ENCODE measurements around the gene PPP1CB.

PPP1CB gene

GRCh38 chr2:28745876-28746275, 5.8 kb upstream of the PPP1CB start:
- Histone ChIP-seq H3K9me3 (ENCODE audit: control insufficient read depth in 1 of 2, low read length in 2 of 2) (no peaks in the 10 kb centered on the region), H3K4me3 (ENCODE audit: low read depth in 1 of 2, low read length in 2 of 2) (no peak overlapping the region), H3K36me3 (ENCODE audit: control insufficient read depth in 1 of 2, insufficient read depth in 2 of 2, low read length in 2 of 2) (no peaks in the 10 kb centered on the region), H3K4me1 (ENCODE audit: control insufficient read depth in 1 of 2, insufficient read depth in 2 of 2, low read length in 2 of 2) (peaks cover 6 to 9% of the 10 kb centered on the region in 2 donors), H3K27me3 (ENCODE audit: low read depth, low read length) (no peaks in the 10 kb centered on the region), H3K27ac (ENCODE audit: low read length) (no peak overlapping the region)

GRCh38 chr2:28746429-28747111, 5.1 kb upstream of the PPP1CB start:
- H3K9me3 ChIP-seq (ENCODE audit: control insufficient read depth in 1 of 2, low read length in 2 of 2), result no peaks in the 10 kb centered on the region
- H3K4me1 ChIP-seq (ENCODE audit: control insufficient read depth in 1 of 2, insufficient read depth in 2 of 2, low read length in 2 of 2), result peaks cover 6 to 10% of the 10 kb centered on the region in 2 donors
- H3K27me3 ChIP-seq (ENCODE audit: low read depth, low read length), result no peaks in the 10 kb centered on the region
- H3K27ac ChIP-seq (ENCODE audit: low read length), result no peak overlapping the region
- H3K4me3 ChIP-seq (ENCODE audit: low read depth in 1 of 2, low read length in 2 of 2), result no peak overlapping the region
- H3K36me3 ChIP-seq (ENCODE audit: control insufficient read depth in 1 of 2, insufficient read depth in 2 of 2, low read length in 2 of 2), result no peaks in the 10 kb centered on the region

DNA sequence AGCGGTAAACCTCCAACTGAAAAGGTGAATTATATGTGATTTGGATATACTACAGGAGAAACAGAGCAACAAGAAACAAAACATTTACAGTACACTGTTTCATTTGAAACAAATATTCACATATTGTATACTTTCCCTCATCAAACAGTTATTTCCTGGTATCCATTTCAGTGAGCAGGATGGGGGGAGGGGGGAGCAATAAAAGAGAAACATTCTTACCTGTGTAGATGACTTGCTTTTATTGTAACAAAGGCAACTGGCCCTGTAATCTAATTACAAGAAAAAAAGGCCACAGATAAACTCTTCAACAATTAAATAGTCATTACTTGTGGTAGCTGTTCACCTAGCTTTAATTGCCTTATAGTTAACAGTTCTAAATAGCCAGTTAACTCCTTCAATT, 3.9 kb upstream of the PPP1CB start:
- H3K9me3 ChIP-seq (ENCODE audit: control insufficient read depth in 1 of 2, low read length in 2 of 2), result no peaks in the 10 kb centered on the region
- peaks cover 0 to 10% of the 10 kb centered on the region in 2 donors for H3K36me3 ChIP-seq (ENCODE audit: control insufficient read depth in 1 of 2, insufficient read depth in 2 of 2, low read length in 2 of 2)
- no peaks in the 10 kb centered on the region for H3K27me3 ChIP-seq (ENCODE audit: low read depth, low read length)
- no peak overlapping the region for H3K27ac ChIP-seq (ENCODE audit: low read length)
- peaks cover 6 to 10% of the 10 kb centered on the region in 2 donors for H3K4me1 ChIP-seq (ENCODE audit: control insufficient read depth in 1 of 2, insufficient read depth in 2 of 2, low read length in 2 of 2)
- H3K4me3 ChIP-seq (ENCODE audit: low read depth in 1 of 2, low read length in 2 of 2), result no peak overlapping the region

GRCh38 chr2:28748176-28748575, 3.5 kb upstream of the PPP1CB start:
- no peak overlapping the region for H3K4me3 ChIP-seq (ENCODE audit: low read depth in 1 of 2, low read length in 2 of 2)
- H3K27me3 ChIP-seq (ENCODE audit: low read depth, low read length), result no peaks in the 10 kb centered on the region
- no peaks in the 10 kb centered on the region for H3K9me3 ChIP-seq (ENCODE audit: control insufficient read depth in 1 of 2, low read length in 2 of 2)
- no peak overlapping the region for H3K27ac ChIP-seq (ENCODE audit: low read length)
- H3K36me3 ChIP-seq (ENCODE audit: control insufficient read depth in 1 of 2, insufficient read depth in 2 of 2, low read length in 2 of 2), result peaks cover 0 to 14% of the 10 kb centered on the region in 2 donors
- peaks cover 6 to 10% of the 10 kb centered on the region in 2 donors for H3K4me1 ChIP-seq (ENCODE audit: control insufficient read depth in 1 of 2, insufficient read depth in 2 of 2, low read length in 2 of 2)

- Histone ChIP-seq H3K27me3 (ENCODE audit: low read depth, low read length) (no peaks in the 10 kb centered on the region), H3K4me1 (ENCODE audit: control insufficient read depth in 1 of 2, insufficient read depth in 2 of 2, low read length in 2 of 2) (peaks cover 6 to 10% of the 10 kb centered on the region in 2 donors), H3K36me3 (ENCODE audit: control insufficient read depth in 1 of 2, insufficient read depth in 2 of 2, low read length in 2 of 2) (peaks cover 0 to 14% of the 10 kb centered on the region in 2 donors), H3K27ac (ENCODE audit: low read length) (no peak overlapping the region), H3K4me3 (ENCODE audit: low read depth in 1 of 2, low read length in 2 of 2) (no peak overlapping the region), H3K9me3 (ENCODE audit: control insufficient read depth in 1 of 2, low read length in 2 of 2) (no peaks in the 10 kb centered on the region)
Measured at GRCh38 chr2:28748941-28749340, 2.7 kb upstream of the PPP1CB start.

GRCh38 chr2:28749526-28749925, 2.1 kb upstream of the PPP1CB start:
- no peaks in the 10 kb centered on the region for H3K27me3 ChIP-seq (ENCODE audit: low read depth, low read length)

DNA sequence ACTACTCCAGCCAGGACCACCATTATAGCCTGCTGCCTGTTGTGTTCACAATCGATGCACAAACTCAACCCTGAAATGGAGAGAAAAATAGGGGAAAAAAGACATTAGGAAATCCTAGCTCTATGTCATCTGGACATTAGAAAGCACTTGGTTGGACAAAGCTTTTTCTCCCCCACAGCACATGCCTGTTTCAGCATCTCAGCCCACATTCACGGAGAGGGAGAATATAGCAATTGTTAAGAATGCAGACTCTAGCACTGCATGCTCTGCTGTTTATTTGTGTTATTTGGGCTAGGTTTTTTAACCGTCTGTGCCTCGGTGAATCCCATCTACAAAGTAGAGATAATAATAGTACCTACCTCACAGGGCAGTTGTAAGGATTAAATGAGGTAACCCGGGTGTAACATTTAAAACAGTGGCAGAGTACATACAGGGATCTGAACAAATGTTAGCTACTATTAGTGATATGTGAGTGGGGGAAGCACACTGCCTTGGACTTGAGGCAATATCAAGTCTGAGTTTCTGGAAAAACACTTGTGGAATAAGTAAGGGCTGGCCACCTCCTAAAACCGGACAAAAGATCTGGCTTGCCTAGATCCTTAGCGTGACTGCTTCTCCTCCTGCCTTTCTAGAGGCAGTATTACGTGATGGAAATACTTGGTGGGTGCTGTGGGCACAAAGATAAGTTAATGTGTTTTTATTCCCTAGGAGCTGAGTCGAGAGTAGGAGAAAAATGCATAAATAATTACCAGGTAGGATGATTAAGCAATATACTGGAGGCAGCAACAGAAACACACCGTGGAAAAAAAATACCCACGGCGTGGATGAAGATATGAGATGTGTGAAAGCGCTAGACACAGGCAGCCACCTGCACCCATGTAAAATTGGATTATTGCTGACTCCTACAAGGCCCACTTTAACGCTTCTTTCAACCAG, 1.0 kb upstream of the PPP1CB start:
- Histone ChIP-seq H3K4me1 (ENCODE audit: control insufficient read depth in 1 of 2, insufficient read depth in 2 of 2, low read length in 2 of 2) (peaks cover 14 to 19% of the 10 kb centered on the region in 2 donors), H3K27me3 (ENCODE audit: low read depth, low read length) (no peaks in the 10 kb centered on the region), H3K4me3 (ENCODE audit: low read depth in 1 of 2, low read length in 2 of 2) (peak overlapping the region; percentile 75 to 90), H3K27ac (ENCODE audit: low read length) (peak overlapping the region; percentile 97), H3K9me3 (ENCODE audit: control insufficient read depth in 1 of 2, low read length in 2 of 2) (no peaks in the 10 kb centered on the region), H3K36me3 (ENCODE audit: control insufficient read depth in 1 of 2, insufficient read depth in 2 of 2, low read length in 2 of 2) (peaks cover 0 to 14% of the 10 kb centered on the region in 2 donors)

More at GRCh38 chr2:28749526-28749925, 2.1 kb upstream of the PPP1CB start:
- H3K27ac ChIP-seq (ENCODE audit: low read length), result peak overlapping the region; percentile 97
- no peaks in the 10 kb centered on the region for H3K9me3 ChIP-seq (ENCODE audit: control insufficient read depth in 1 of 2, low read length in 2 of 2)
- H3K36me3 ChIP-seq (ENCODE audit: control insufficient read depth in 1 of 2, insufficient read depth in 2 of 2, low read length in 2 of 2), result peaks cover 0 to 14% of the 10 kb centered on the region in 2 donors
- peaks cover 8 to 10% of the 10 kb centered on the region in 2 donors for H3K4me1 ChIP-seq (ENCODE audit: control insufficient read depth in 1 of 2, insufficient read depth in 2 of 2, low read length in 2 of 2)
- H3K4me3 ChIP-seq (ENCODE audit: low read depth in 1 of 2, low read length in 2 of 2), result no peak overlapping the region

- Histone ChIP-seq H3K4me1 (ENCODE audit: control insufficient read depth in 1 of 2, insufficient read depth in 2 of 2, low read length in 2 of 2) (peaks cover 29 to 32% of the 10 kb centered on the region in 2 donors), H3K27me3 (ENCODE audit: low read depth, low read length) (no peaks in the 10 kb centered on the region), H3K9me3 (ENCODE audit: control insufficient read depth in 1 of 2, low read length in 2 of 2) (no peaks in the 10 kb centered on the region), H3K4me3 (ENCODE audit: low read depth in 1 of 2, low read length in 2 of 2) (peak overlapping the region; percentile 90 to 98), H3K27ac (ENCODE audit: low read length) (peak overlapping the region; percentile 99), H3K36me3 (ENCODE audit: control insufficient read depth in 1 of 2, insufficient read depth in 2 of 2, low read length in 2 of 2) (peaks cover 0 to 14% of the 10 kb centered on the region in 2 donors)
Measured at GRCh38 chr2:28751956-28752630, 463 bp downstream of the PPP1CB start.

DNA sequence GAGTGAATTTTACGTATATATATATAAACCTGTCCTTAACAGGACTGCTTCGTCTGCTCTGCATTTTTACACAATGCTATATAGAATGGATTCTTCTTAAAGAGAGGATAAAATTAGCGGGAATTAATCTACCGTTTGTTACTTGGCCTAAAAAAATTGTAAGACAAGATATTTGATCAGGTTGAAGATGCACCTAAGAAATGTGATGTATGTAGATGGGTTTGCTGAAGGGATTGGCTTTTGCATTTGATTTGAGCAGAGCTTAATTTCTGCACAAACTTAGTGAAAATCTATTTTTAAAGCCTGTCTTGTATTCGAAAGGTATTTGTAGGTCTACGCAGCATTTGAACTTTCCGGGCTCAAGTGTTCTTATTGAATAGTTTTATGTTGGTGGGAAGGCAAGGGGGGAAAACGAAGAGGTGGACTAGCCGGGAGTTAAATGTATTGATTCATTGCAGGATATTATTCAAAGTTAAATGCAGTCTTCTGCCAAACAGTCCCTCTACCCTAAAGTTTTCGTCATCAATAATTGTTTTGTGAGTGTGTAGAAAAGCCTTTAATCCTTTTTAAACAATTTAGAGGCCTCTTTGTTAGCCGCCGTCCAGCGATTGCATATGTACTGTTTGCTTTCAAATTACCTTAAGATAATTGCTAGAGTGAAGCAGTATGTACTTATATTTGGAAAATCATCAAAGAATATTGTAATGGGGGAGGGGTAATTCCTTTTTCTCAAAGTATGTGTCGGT, 1.2 kb downstream of the PPP1CB start:
- H3K4me1 ChIP-seq (ENCODE audit: control insufficient read depth in 1 of 2, insufficient read depth in 2 of 2, low read length in 2 of 2), result peaks cover 32 to 39% of the 10 kb centered on the region in 2 donors
- peaks cover 0 to 14% of the 10 kb centered on the region in 2 donors for H3K36me3 ChIP-seq (ENCODE audit: control insufficient read depth in 1 of 2, insufficient read depth in 2 of 2, low read length in 2 of 2)
- H3K9me3 ChIP-seq (ENCODE audit: control insufficient read depth in 1 of 2, low read length in 2 of 2), result no peaks in the 10 kb centered on the region

GRCh38 chr2:28754321-28754720, 2.7 kb downstream of the PPP1CB start:
- Histone ChIP-seq H3K27ac (ENCODE audit: low read length) (peak overlapping the region; percentile 65), H3K36me3 (ENCODE audit: control insufficient read depth in 1 of 2, insufficient read depth in 2 of 2, low read length in 2 of 2) (peaks cover 3 to 14% of the 10 kb centered on the region in 2 donors), H3K9me3 (ENCODE audit: control insufficient read depth in 1 of 2, low read length in 2 of 2) (no peaks in the 10 kb centered on the region), H3K4me1 (ENCODE audit: control insufficient read depth in 1 of 2, insufficient read depth in 2 of 2, low read length in 2 of 2) (peaks cover 37 to 49% of the 10 kb centered on the region in 2 donors), H3K27me3 (ENCODE audit: low read depth, low read length) (no peaks in the 10 kb centered on the region), H3K4me3 (ENCODE audit: low read depth in 1 of 2, low read length in 2 of 2) (peak overlapping the region; percentile 0 to 45)

More for the DNA sequence above, 1.2 kb downstream of the PPP1CB start:
- Histone ChIP-seq H3K27me3 (ENCODE audit: low read depth, low read length) (no peaks in the 10 kb centered on the region), H3K4me3 (ENCODE audit: low read depth in 1 of 2, low read length in 2 of 2) (peak overlapping the region; percentile 90 to 98), H3K27ac (ENCODE audit: low read length) (peak overlapping the region; percentile 99)
